Measurements from ENCODE around the gene C20orf204.

- TF ChIP-seq CTCF (IDR thresholded peaks at IDR 0.05) (no peak), POLR2A (IDR thresholded peaks at IDR 0.05) (no peak)
Measured at GRCh38 chr20:64040231-64041039, 4.5 kb downstream of the C20orf204 start.

Measured in tibial nerve (tissue), 3 donors.